ENCODE results near the gene UQCRC2. TPM values are rescaled to one million over a fixed set of nuclear protein-coding genes. Genes with fewer than 3 reads are reported as not detected.
A peak's percentile ranks its signal among the peaks of the same experiment; 100 is the strongest.

UQCRC2 gene
- total and polyA plus RNA-seq, 2 donors (not counting 1 experiment from before 2014, with no cell fraction given) = 204 to 207 TPM

DNA sequence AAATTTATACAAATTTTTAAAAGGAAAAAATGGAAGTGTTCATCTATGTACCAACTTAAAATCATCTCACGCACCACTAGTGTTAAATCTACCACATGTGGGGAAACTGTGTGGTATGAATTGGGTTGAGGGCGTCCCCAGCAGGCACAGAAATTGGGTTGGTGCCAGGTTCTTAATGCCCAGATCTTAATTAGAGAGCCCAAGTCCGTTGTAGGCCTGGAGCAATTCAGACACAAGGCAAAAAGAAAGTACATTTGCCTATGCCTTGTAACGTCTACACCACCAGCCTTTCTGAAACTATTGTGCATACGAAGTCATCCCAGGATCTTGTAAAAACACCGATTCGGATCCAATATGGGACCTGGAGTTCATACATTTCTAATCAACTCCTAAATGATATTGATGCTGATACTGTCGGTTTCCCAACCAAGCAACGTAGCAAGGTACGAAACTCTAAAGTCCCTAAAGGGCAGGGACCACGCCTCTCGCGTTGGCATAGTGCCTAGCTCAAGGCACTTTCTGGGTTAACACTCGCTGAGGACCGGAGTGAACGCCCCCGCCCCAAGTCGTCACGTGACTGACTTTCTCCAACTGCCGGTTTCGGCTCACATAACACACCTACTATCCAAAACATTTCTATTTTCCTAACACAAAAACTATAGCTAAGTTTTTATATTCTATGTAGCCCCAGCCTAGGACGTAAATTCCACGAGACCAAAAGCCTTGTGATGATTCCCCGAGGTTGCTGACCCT is 945 bp upstream of the UQCRC2 start:
- peaks cover 50% of the 10 kb centered on the region for H3K79me2 ChIP-seq (ENCODE audit: control insufficient read depth, insufficient read depth, low read length)
- peak overlapping the region; percentile 99 for H3K27ac ChIP-seq (ENCODE audit: insufficient read depth, low read length)
- H3K27me3 ChIP-seq (ENCODE audit: control insufficient read depth, insufficient read depth, low read length) = no peaks in the 10 kb centered on the region
- H3K4me2 ChIP-seq (ENCODE audit: extremely low read depth, insufficient read depth, low read length) = peak overlapping the region; percentile 98
- H3K4me3 ChIP-seq (replicated peaks in 1 of 4; ENCODE audit: control extremely low read depth in 1 of 4, insufficient read depth in 1 of 4, low read depth in 3 of 4, low read length in 4 of 4) = peak overlapping the region; percentile 81 to 96 (median 93)
- H2AFZ ChIP-seq (ENCODE audit: low read length) = peak overlapping the region; percentile 100
- no peaks in the 10 kb centered on the region for H3K36me3 ChIP-seq (ENCODE audit: control insufficient read depth, insufficient read depth, low read length)
- TF ChIP-seq EZH2 (IDR thresholded peaks at IDR 0.05; ENCODE audit: low read length, missing control alignments) = no peak
- TF ChIP-seq, protein P1, sequence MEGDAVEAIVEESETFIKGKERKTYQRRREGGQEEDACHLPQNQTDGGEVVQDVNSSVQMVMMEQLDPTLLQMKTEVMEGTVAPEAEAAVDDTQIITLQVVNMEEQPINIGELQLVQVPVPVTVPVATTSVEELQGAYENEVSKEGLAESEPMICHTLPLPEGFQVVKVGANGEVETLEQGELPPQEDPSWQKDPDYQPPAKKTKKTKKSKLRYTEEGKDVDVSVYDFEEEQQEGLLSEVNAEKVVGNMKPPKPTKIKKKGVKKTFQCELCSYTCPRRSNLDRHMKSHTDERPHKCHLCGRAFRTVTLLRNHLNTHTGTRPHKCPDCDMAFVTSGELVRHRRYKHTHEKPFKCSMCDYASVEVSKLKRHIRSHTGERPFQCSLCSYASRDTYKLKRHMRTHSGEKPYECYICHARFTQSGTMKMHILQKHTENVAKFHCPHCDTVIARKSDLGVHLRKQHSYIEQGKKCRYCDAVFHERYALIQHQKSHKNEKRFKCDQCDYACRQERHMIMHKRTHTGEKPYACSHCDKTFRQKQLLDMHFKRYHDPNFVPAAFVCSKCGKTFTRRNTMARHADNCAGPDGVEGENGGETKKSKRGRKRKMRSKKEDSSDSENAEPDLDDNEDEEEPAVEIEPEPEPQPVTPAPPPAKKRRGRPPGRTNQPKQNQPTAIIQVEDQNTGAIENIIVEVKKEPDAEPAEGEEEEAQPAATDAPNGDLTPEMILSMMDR (conservative IDR thresholded peaks at IDR 0.05 in 1 of 2, IDR thresholded peaks at IDR 0.05 in 1 of 2; ENCODE audit: low read depth in 1 of 2, low read length in 2 of 2) = no peak
- H3K9me3 ChIP-seq (ENCODE audit: control insufficient read depth, insufficient read depth, low read depth, low read length) = no peaks in the 10 kb centered on the region
- H3K4me1 ChIP-seq (ENCODE audit: control insufficient read depth, extremely low read depth, insufficient read depth, low read length) = peaks cover 3% of the 10 kb centered on the region
- DNase-seq (ENCODE audit: low read depth in 2 of 2) = peak; percentile 66 to 67
- H4K20me1 ChIP-seq (ENCODE audit: control insufficient read depth, extremely low read depth, insufficient read depth, low read length) = no peaks in the 10 kb centered on the region
- H3K9ac ChIP-seq (ENCODE audit: insufficient read depth, low read length) = peak overlapping the region; percentile 89

DNA sequence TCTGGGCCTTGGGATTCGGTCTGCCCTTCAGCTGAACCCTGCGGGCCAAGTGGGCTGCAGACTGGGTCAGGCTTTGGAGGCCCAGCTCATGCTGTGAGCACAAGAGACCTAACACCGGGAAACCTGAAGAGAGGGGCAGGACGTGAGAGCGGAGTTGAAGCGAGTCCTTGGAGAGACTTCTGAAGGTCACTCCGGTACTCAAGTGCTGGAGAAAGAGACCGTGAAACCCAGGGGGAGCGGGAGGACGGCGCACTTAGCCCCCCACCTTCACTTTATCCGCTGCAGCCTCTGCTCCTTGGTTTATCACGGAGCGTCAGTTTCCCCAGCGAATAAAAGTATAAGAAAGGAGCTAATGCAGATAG is 361 bp downstream of the UQCRC2 start:
- Histone ChIP-seq H2AFZ (ENCODE audit: low read length) (peak overlapping the region; percentile 96), H3K27ac (ENCODE audit: insufficient read depth, low read length) (peak overlapping the region; percentile 99), H3K9ac (ENCODE audit: insufficient read depth, low read length) (peak overlapping the region; percentile 89), H3K4me1 (ENCODE audit: control insufficient read depth, extremely low read depth, insufficient read depth, low read length) (peaks cover 3% of the 10 kb centered on the region), H3K4me2 (ENCODE audit: extremely low read depth, insufficient read depth, low read length) (peak overlapping the region; percentile 92), H3K36me3 (ENCODE audit: control insufficient read depth, insufficient read depth, low read length) (peaks cover 2% of the 10 kb centered on the region), H3K9me3 (ENCODE audit: control insufficient read depth, insufficient read depth, low read depth, low read length) (no peaks in the 10 kb centered on the region), H3K4me3 (replicated peaks in 1 of 4; ENCODE audit: control extremely low read depth in 1 of 4, insufficient read depth in 1 of 4, low read depth in 3 of 4, low read length in 4 of 4) (peak overlapping the region; percentile 81 to 96 (median 93)), H3K27me3 (ENCODE audit: control insufficient read depth, insufficient read depth, low read length) (no peaks in the 10 kb centered on the region), H4K20me1 (ENCODE audit: control insufficient read depth, extremely low read depth, insufficient read depth, low read length) (no peaks in the 10 kb centered on the region), H3K79me2 (ENCODE audit: control insufficient read depth, insufficient read depth, low read length) (peaks cover 50% of the 10 kb centered on the region)
- no peak for DNase-seq (ENCODE audit: low read depth in 2 of 2)
- TF ChIP-seq, protein P1 (conservative IDR thresholded peaks at IDR 0.05 in 1 of 2, IDR thresholded peaks at IDR 0.05 in 1 of 2; ENCODE audit: low read depth in 1 of 2, low read length in 2 of 2) = no peak
- no peak for TF ChIP-seq EZH2 (IDR thresholded peaks at IDR 0.05; ENCODE audit: low read length, missing control alignments)

DNA sequence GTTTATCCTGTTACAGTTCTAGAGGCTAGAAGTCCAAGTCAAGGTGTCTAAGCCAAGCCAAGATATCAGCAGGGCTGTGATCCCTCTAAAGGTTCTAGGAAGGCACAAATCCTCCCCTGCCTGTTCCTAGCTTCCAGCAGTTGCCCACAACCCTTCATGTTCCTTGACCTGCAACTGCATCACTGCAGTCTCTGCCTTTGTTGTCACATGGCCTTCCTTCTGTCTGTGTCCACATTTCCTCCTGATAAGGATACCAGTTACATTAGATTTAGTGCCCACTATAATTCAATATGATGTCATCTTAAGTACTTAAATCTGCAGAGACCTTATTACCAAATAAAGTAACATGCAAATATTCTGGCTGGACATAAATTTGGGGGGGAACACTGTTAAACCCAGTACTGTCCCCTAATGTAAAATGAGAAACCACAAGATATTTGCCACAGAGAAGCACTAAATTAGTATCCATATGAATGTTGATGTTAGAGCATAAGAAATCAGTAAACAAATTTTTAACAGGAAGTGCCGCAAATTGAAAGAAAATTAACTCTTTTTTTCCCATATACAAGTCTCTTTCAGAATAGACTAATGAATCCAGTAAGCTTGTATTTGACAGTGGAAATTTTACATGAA is 4.7 kb downstream of the UQCRC2 start:
- H3K4me2 ChIP-seq (ENCODE audit: extremely low read depth, insufficient read depth, low read length) = no peak overlapping the region
- no peak overlapping the region for H2AFZ ChIP-seq (ENCODE audit: low read length)
- DNase-seq (ENCODE audit: low read depth in 2 of 2) = no peak
- H3K4me3 ChIP-seq (replicated peaks in 1 of 4; ENCODE audit: control extremely low read depth in 1 of 4, insufficient read depth in 1 of 4, low read depth in 3 of 4, low read length in 4 of 4) = no peak overlapping the region
- no peaks in the 10 kb centered on the region for H3K9me3 ChIP-seq (ENCODE audit: control insufficient read depth, insufficient read depth, low read depth, low read length)
- H3K4me1 ChIP-seq (ENCODE audit: control insufficient read depth, extremely low read depth, insufficient read depth, low read length) = peaks cover 3% of the 10 kb centered on the region
- H3K79me2 ChIP-seq (ENCODE audit: control insufficient read depth, insufficient read depth, low read length) = peaks cover 37% of the 10 kb centered on the region
- H4K20me1 ChIP-seq (ENCODE audit: control insufficient read depth, extremely low read depth, insufficient read depth, low read length) = no peaks in the 10 kb centered on the region
- TF ChIP-seq, protein P1 (conservative IDR thresholded peaks at IDR 0.05 in 1 of 2, IDR thresholded peaks at IDR 0.05 in 1 of 2; ENCODE audit: low read depth in 1 of 2, low read length in 2 of 2) = no peak
- TF ChIP-seq EZH2 (IDR thresholded peaks at IDR 0.05; ENCODE audit: low read length, missing control alignments) = no peak
- H3K9ac ChIP-seq (ENCODE audit: insufficient read depth, low read length) = no peak overlapping the region
- peaks cover 9% of the 10 kb centered on the region for H3K36me3 ChIP-seq (ENCODE audit: control insufficient read depth, insufficient read depth, low read length)
- H3K27me3 ChIP-seq (ENCODE audit: control insufficient read depth, insufficient read depth, low read length) = no peaks in the 10 kb centered on the region
- H3K27ac ChIP-seq (ENCODE audit: insufficient read depth, low read length) = no peak overlapping the region
